Measurements from ENCODE around the gene EML4. TPM values are rescaled to one million over a fixed set of nuclear protein-coding genes. Genes with fewer than 3 reads are reported as not detected.
A peak's percentile ranks its signal among the peaks of the same experiment; 100 is the strongest.
"Not testable (repeated sequence)": the region's sequence is repeated elsewhere in the genome, so short reads cannot be mapped to it uniquely, and the experiment has no call there.

The EML4 gene
- total RNA-seq, 8 experiments from 2014 or later: 24.1 to 94.3 (median 45.2) TPM

DNA sequence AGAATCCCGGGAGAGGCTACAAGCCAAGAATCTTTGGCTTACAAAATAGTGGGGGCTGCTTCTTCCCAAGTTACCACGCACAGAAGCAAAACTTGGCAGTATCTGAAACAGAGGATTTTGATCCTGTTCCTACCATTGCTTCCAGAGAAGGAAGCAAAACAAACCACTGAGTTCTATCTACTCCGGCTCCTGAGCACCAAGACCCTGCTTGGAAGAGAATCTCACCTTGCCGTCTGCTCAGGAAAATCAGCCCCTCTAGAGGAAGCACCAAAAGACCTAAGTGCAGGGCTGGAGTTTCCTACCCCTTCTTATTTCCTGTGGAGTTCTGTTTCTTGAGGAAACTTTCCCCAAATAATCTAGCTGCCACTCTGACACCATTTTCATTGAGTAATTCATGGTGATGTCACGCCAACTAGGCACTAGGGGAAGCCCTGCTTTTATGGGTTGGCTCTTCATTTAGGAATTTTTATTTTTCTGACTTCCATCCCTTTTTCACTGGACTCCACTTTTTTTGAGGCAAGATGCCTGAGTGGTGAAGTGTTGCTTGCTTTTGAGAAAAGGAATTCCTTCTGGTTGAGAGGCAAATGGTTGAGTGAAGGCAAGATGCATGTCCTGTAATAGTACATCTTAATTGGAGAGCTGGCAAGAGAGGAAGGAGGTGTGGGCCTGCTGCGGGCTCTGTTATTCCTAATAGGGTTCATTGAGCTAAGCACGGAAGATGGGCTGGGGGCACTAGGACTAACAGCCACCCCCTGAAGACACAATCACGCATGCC is 36.8 kb upstream of the EML4 start:
- peaks cover 2 to 14% of the 10 kb centered on the region in 2 donors for H3K4me1 ChIP-seq (replicated peaks in 1 of 2)
- WGBS, 10 experiments: 0 to 92% (median 81%) methylated on average over 1 to 6 of the region's 8 CpGs
- H3K27ac ChIP-seq: peak overlapping the region in 1 of 2 donors; percentile 21
- ATAC-seq (replicated peaks in 6 of 8): peak in 5 of 8 experiments; percentile 19 to 41 (median 35)
- H3K4me3 ChIP-seq: no peak overlapping the region
- in situ Hi-C loops (cut with MboI; ENCODE audit: low pct_unique_long_range_greater_than_20kb in 2 of 9, low sequenced_read_pairs in 9 of 9, unreplicated experiment in 9 of 9): no loop called here

DNA sequence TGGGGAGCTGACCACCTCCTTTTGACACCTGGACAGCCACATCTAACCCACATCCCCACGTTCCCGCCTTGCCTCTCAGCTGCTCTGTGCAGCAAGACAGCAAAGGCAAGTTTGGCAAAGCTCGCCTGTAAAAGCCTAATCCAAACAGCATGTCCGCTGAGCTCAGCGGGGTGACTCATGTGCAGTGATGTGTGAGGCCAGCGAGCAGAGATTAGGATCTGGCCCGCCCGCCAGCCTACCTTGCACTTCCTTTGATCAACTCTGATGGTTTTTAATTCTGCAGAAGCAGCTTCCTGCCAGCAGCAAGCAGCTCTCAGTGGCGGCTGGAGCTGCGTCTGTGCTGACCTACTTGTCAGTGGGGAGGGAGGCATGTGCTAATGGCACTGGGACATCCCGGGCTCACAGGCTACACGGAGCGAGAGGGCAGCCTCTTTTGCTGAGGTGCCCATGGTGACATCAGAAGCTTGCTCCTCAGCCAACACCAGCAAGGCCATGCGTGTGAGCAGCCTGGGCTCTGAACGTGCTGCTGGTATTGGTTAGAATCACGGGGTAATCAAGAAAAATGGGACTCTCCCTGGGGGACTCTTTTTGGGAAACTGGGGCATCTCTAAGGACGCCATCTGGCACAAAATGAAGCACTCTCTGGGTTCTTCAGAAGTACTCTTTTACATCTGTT is 36.0 kb upstream of the EML4 start:
- peak; percentile 92 to 97 (median 94) for ATAC-seq (replicated peaks in 6 of 8)
- Histone ChIP-seq H3K4me1 (replicated peaks in 1 of 2) (peaks cover 2 to 14% of the 10 kb centered on the region in 2 donors), H3K27ac (peak overlapping the region in 1 of 2 donors; percentile 21), H3K4me3 (no peak overlapping the region)
- WGBS, 10 experiments: 21 to 100% (median 83%) methylated on average over 1 to 13 of the region's 17 CpGs; no CpG with 5 or more reads in 5 of the 10 experiments
- in situ Hi-C loops (cut with MboI; ENCODE audit: low pct_unique_long_range_greater_than_20kb in 2 of 9, low sequenced_read_pairs in 9 of 9, unreplicated experiment in 9 of 9): no loop called here

DNA sequence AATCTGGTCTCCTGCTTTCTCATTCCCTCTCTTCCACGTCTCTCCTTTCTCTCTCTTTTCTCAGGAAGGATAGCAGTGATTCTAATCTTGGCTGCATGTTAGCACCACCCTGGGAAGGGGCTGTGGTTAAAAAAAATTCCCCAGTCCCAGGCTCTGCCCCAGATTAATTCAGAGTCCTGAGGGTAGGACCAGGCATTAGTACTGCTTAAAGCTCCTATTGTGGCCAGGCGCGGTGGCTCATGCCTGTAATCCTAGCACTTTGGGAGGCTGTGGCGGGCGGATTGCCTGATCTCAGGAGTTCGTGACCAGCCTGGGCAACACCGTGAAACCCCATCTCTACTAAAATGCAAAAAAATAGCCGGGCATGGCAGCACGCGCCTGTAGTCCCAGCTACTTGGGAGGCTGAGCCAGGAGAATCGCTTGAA is 35.4 kb upstream of the EML4 start:
- WGBS, 10 experiments: 80 to 99% (median 93%) methylated on average over 1 to 10 of the region's 11 CpGs; no CpG with 5 or more reads in 4 of the 10 experiments
- in situ Hi-C loops (cut with MboI; ENCODE audit: low pct_unique_long_range_greater_than_20kb in 2 of 9, low sequenced_read_pairs in 9 of 9, unreplicated experiment in 9 of 9): no loop called here
- Histone ChIP-seq H3K4me1 (replicated peaks in 1 of 2) (peaks cover 2 to 12% of the 10 kb centered on the region in 2 donors), H3K27ac (no peak overlapping the region), H3K4me3 (no peak overlapping the region)
- ATAC-seq (replicated peaks in 6 of 8): no peak

DNA sequence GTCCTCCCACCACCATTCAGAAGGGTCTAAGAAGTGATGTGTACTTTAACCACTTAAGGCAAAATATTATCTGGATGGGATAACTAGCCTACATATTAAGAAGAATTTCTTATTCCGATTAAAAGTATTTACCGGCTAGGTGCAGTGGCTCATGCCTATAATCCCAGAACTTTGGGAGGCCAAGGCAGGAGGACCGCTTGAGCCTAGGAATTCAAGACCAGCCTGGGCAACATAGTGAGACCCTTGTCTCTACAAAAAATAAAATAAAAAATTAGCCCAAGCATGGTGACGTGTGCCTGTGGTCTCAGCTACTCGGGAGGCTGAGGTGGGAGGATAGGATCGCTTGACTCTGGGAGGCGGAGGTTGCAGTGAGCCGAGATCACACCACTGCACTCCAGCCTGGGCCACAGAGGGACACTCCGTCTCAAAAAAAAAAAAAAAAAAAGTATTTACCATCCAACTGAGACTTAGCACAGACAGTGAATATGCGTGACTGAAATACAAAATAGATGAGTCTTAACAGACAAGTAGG is 34.7 kb upstream of the EML4 start:
- H3K4me3 ChIP-seq; in situ Hi-C loops (cut with MboI; ENCODE audit: low pct_unique_long_range_greater_than_20kb in 2 of 9, low sequenced_read_pairs in 9 of 9, unreplicated experiment in 9 of 9); H3K4me1 ChIP-seq (replicated peaks in 1 of 2); ATAC-seq (replicated peaks in 6 of 8); H3K27ac ChIP-seq: not testable (repeated sequence)
- WGBS, 10 experiments: 66 to 100% (median 93%) methylated on average over 1 to 9 of the region's 10 CpGs; no CpG with 5 or more reads in 1 of the 10 experiments

DNA sequence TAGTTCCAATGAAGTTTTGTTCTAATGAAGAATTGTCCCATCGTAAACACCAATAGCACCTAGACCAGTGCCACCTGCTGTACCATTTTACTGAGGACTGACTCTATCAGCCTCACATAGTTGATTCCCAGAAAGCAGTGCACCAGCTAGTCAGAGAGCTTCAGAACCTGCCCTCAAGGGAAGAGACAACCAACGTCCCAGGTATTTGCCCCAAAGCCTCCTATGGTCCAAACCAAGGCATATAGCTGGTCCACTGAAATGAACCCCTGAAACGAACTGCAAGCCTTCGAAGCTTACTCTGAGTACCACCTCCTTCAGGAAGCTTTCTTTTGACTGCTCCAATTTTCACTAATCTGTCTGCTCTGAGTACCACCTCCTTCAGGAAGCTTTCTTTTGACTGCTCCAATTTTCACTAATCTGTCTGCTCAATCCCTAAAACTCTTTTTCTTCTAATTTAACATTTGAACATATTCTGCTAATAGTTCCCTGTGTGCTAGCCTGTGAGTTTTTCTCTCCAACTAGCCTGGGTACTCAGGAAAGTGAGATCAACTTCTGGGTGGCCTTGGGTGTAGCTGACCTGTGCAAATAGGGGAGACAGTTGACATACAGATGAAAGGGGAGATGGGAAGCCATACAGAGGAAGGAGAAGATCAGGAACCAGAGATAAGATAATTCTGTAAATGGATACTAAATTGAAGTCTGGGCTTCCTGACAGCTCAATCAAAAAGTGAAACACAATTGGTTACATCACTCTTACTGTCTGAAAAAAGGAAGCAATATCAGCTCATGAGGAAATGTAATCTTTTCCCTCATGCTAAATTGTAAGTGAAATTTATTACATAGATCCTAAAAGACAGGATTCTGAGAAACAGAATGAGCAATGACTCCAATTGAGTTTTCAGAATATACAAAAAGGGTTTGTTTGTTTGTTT is 33.5 kb upstream of the EML4 start:
- H3K27ac ChIP-seq: no peak overlapping the region
- no peak overlapping the region for H3K4me3 ChIP-seq
- H3K4me1 ChIP-seq (replicated peaks in 1 of 2): peaks cover 2 to 8% of the 10 kb centered on the region in 2 donors
- 60 to 96% (median 83%) methylated on average over 2 to 3 of the region's 4 CpGs; no CpG with 5 or more reads in 1 of the 10 experiments for WGBS, 10 experiments
- in situ Hi-C loops (cut with MboI; ENCODE audit: low pct_unique_long_range_greater_than_20kb in 2 of 9, low sequenced_read_pairs in 9 of 9, unreplicated experiment in 9 of 9): no loop called here
- ATAC-seq (replicated peaks in 6 of 8): no peak

DNA sequence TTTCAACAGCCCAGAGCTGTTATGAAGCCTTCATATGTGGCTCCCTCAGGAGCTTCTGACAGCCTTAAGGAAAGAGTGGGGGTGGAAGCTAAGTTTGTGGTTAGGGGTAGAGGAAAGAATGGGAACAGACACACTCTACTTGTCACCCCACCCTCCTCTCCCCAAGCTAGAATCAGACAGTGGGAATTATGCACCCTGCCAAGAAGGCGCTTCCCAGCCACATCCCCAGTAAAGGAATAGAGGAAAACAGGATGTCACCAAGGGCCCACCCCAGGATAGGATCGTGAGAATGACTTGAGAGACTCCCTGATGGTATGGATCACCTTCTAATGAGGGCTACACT is 32.4 kb upstream of the EML4 start:
- H3K4me3 ChIP-seq: no peak overlapping the region
- ATAC-seq (replicated peaks in 6 of 8): no peak
- peaks cover 10 to 18% of the 10 kb centered on the region in 2 donors for H3K4me1 ChIP-seq (replicated peaks in 1 of 2)
- H3K27ac ChIP-seq: no peak overlapping the region
- in situ Hi-C loops (cut with MboI; ENCODE audit: low pct_unique_long_range_greater_than_20kb in 2 of 9, low sequenced_read_pairs in 9 of 9, unreplicated experiment in 9 of 9): no loop called here
- WGBS, 10 experiments: 40 to 100% (median 80%) methylated on average over 1 to 2 of the region's 2 CpGs; no CpG with 5 or more reads in 2 of the 10 experiments

DNA sequence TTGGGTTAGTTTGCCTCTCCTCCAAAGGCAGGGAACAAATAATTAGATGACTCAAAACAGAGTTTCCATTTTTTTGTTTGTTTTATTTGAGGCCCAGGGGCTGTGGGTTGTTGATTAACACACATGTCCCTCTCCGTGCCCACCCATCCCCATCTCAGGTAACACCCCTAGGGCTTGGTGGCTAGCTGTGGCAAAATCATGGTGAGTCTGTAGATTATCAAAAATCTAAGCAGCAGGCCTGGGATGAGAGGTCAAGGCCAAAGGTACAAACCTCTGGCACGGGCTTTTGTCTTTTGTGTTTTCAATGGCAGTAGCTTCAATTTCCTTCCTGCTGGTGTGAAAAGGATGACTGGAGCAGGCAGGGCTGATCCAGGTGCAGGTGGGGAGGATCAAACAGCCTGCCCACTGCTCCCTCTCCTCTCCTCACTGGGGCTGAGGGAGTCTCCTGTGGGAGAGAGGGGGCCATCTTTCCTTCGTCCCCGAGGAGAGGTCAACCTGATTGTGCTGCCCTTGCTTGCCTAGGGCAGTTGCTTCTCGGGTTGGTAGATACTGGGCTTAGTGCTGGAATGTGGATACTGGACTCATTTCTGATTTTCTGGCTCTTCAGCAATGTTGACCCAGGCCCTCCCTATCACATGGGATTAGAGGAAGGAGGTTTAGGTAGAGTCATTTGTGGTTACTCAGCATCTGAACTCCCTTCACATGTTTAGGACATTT is 31.9 kb upstream of the EML4 start:
- in situ Hi-C loops (cut with MboI; ENCODE audit: low pct_unique_long_range_greater_than_20kb in 2 of 9, low sequenced_read_pairs in 9 of 9, unreplicated experiment in 9 of 9): no loop called here
- no peak for ATAC-seq (replicated peaks in 6 of 8)
- WGBS, 10 experiments: 20 to 100% (median 80%) methylated on average over 1 to 3 of the region's 5 CpGs; no CpG with 5 or more reads in 2 of the 10 experiments
- peaks cover 15 to 24% of the 10 kb centered on the region in 2 donors for H3K4me1 ChIP-seq (replicated peaks in 1 of 2)
- no peak overlapping the region for H3K27ac ChIP-seq
- H3K4me3 ChIP-seq: no peak overlapping the region

DNA sequence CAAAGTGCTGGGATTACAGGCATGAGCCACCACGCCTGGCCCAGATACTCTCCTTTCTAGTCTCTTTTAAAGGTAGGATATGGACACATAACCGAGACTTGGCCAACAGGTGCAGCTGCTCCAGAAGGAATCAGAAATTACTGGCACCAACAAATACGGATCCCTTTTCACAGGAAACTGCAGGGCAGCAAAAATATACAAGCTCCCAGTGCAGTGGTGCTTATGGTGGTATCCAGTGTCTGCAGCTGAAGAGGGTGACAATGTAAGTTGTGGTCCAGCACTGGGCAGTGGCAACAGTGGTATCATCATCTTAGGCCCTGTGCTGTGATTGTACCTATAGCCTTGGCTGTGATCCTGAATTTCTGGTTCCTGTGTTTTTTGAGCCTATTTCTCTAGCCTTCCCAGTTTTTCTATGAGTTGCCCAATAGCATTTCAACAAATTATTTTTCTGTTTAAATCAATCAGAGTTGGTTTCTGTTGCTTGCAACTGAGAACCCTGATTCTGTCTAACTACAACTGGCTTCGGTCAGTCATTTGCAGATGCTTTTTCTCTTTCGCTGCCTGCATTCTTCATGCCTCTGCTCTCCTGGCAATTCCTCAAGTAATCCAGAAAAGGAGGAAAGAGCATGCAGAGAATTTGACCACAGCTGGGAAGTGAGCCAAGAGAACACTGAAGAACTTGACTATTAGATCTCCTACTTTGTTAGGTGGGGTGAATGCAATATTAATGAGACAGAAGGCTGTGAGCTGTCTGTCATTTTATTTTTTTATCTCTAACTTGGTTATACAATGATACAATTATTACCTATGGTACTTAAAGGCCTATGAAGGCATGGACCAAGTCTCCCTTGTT is 30.8 kb upstream of the EML4 start:
- peak in 2 of 8 experiments; percentile 36 to 51 for ATAC-seq (replicated peaks in 6 of 8)
- WGBS, 10 experiments: 0 to 100% (median 90%) methylated on average over 1 to 5 of the region's 5 CpGs; no CpG with 5 or more reads in 1 of the 10 experiments
- H3K4me1 ChIP-seq (replicated peaks in 1 of 2): peaks cover 16 to 19% of the 10 kb centered on the region in 2 donors
- H3K27ac ChIP-seq: no peak overlapping the region
- H3K4me3 ChIP-seq: no peak overlapping the region
- in situ Hi-C loops (cut with MboI; ENCODE audit: low pct_unique_long_range_greater_than_20kb in 2 of 9, low sequenced_read_pairs in 9 of 9, unreplicated experiment in 9 of 9): no loop called here

DNA sequence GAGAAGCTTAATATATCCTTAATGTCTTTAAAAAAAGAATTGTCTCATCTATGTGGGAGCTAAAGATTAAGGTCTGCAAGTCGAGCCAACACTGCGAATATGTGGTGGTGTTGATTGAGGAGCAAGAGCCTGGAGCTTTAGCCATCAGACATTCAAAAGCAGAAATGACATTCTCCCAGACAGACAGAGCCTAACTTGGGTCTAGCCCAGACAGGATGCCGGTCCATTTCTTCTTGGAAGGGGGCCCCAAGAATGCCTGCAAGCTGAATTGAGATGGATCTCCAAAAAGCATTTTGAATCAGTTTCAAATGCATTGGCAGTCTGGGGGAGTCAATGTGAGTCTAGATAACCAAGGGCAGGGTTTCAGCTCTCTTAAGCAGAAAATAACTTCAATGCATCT is 30.1 kb upstream of the EML4 start:
- ATAC-seq (replicated peaks in 6 of 8): no peak
- 20 to 100% (median 82%) methylated on average over 1 to 3 of the region's 3 CpGs; no CpG with 5 or more reads in 2 of the 10 experiments for WGBS, 10 experiments
- H3K4me1 ChIP-seq (replicated peaks in 1 of 2): peaks cover 16 to 18% of the 10 kb centered on the region in 2 donors
- in situ Hi-C loops (cut with MboI; ENCODE audit: low pct_unique_long_range_greater_than_20kb in 2 of 9, low sequenced_read_pairs in 9 of 9, unreplicated experiment in 9 of 9): no loop called here
- no peak overlapping the region for H3K4me3 ChIP-seq
- no peak overlapping the region for H3K27ac ChIP-seq

DNA sequence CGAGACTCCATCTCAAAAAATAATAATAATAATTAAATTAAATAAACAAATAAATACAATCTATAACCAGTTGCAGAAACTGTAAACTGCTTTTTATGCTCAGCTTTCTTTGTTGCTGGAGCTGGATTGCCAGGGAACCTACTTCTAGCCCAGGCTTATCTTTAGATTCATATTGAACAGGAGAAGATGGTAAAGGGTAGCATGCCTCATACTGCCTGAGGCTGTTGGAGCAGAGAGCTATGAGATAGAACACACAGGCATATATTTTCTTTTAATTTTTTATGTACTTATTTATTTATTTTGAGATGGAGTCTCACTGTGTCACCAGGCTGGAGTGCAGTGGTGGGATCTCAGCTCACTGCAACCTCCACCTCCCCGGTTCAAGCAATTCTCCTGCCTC is 28.7 kb upstream of the EML4 start:
- no peak for ATAC-seq (replicated peaks in 6 of 8)
- in situ Hi-C loops (cut with MboI; ENCODE audit: low pct_unique_long_range_greater_than_20kb in 2 of 9, low sequenced_read_pairs in 9 of 9, unreplicated experiment in 9 of 9): no loop called here
- 83 to 100% (median 100%) methylated on average over 1 of the region's 2 CpGs; no CpG with 5 or more reads in 6 of the 10 experiments for WGBS, 10 experiments
- Histone ChIP-seq H3K27ac (no peak overlapping the region), H3K4me3 (no peak overlapping the region), H3K4me1 (replicated peaks in 1 of 2) (peaks cover 16 to 18% of the 10 kb centered on the region in 2 donors)

DNA sequence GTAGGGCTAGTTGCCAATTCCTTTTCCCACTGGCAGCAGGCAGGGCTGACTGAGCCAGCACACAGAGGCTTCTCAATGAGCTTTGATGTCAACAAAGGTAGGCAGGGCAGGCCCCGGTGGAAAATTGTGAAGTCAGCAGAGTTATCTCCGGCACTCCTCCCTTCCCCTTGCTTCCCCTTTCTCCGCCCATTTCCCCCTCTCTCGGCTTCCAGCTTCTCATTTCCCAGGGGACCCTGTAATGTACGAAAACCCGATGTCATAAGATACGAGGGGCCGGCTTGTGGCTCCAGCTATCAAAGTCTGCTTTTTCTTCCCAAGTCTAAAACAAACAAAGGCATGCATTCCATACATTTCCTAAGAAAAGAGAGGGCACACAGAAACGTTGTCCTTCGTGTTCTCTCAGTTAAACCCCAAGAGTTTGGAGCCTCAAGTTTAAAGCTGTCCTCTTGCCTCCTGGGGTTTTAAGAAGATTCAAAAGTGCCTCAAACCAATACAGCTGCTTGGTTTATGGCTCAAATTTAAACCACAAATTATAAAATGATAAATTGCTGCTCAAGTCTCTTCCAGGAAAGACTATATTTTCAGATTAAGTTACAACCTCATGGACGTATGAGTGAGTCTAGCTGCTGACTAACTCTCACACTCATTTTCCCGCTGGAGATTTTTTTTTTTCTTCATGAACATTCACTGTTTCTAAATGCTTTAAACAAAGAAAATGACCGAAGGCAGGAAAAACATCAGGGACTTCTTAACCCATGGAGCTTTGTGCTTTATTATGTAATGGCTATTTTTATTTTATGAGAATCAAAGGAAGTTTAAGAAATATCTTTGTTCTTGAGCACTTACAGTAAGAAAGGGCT is 27.2 kb upstream of the EML4 start:
- Histone ChIP-seq H3K4me1 (replicated peaks in 1 of 2) (peaks cover 16 to 18% of the 10 kb centered on the region in 2 donors), H3K4me3 (no peak overlapping the region), H3K27ac (no peak overlapping the region)
- in situ Hi-C loops (cut with MboI; ENCODE audit: low pct_unique_long_range_greater_than_20kb in 2 of 9, low sequenced_read_pairs in 9 of 9, unreplicated experiment in 9 of 9): no loop called here
- 0 to 41% (median 21%) methylated on average over 3 to 12 of the region's 13 CpGs for WGBS, 10 experiments
- ATAC-seq (replicated peaks in 6 of 8): peak; percentile 61 to 89 (median 81)
